Psoas muscle (tissue), 8 donors: ENCODE data around the gene PREP. TPM values are rescaled to one million over a fixed set of nuclear protein-coding genes. Genes with fewer than 3 reads are reported as not detected.

Experiments used
- ATAC-seq, 4 donors: fragments of 200-7000 bp; cut with Tn5 transposase; one replicate each; pipeline ENCODE4 v1.9.1; 2020; ENCODE audit warnings: moderate library complexity in 3 of 4, mild to moderate bottlenecking in 2 of 4
- DNase-seq, 2 donors: peaks; one replicate each; pipeline ENCODE4 v3.0.0-alpha.2; 2020
- H3K27ac ChIP-seq: fragments of 200-600 bp; one replicate; pipeline ENCODE4 v1.8.0; 2022
- H3K27me3 ChIP-seq, 3 donors: fragments of 200-600 bp in 1 of 3; one replicate each; pipeline versions ENCODE4 v1.6.1 to v1.8.0; 2013 to 2022; ENCODE audit warnings: low read length in 2 of 3, mild to moderate bottlenecking in 2 of 3, moderate library complexity in 1 of 3; ENCODE audit not compliant: insufficient read depth in 3 of 3
- H3K36me3 ChIP-seq, 2 donors: fragments of 200-600 bp in 1 of 2; one replicate each; pipeline versions ENCODE4 v1.6.1 to v1.8.0; 2013 to 2022; ENCODE audit warnings: low read depth in 1 of 2, mild to moderate bottlenecking in 1 of 2, moderate library complexity in 1 of 2; ENCODE audit not compliant: insufficient read depth in 1 of 2
- H3K4me1 ChIP-seq: fragments of 200-600 bp; one replicate; pipeline ENCODE4 v1.8.0; 2022
- H3K4me3 ChIP-seq: fragments of 200-600 bp; one replicate; pipeline ENCODE4 v1.8.0; 2022; ENCODE audit warnings: mild to moderate bottlenecking
- H3K9me3 ChIP-seq: fragments of 200-600 bp; one replicate; pipeline ENCODE4 v1.8.0; 2022
- CTCF ChIP-seq: fragments of 200-600 bp; IDR thresholded peaks from one replicate; pipeline ENCODE4 v1.8.0; 2022; ENCODE audit warnings: antibody characterized with exemption
- WGBS, 3 donors: extraction: QIAGEN DNeasy Blood & Tissue Kit; methylation state at CpG; one replicate each; pipeline versions ENCODE4 v1.1.6 to v1.1.7; 2013; 5-methylcytosine and 5-hydroxymethylcytosine counted together
- intact Hi-C, 2 donors: fragments of 100-400 bp; cut with DNase I; formaldehyde crosslinking; loops; one replicate each; pipeline versions ENCODE4 v1.11.0 to v1.14.2; 2022
- polyA plus RNA-seq, 3 donors: library from polyadenylated mRNA; stranded (reverse); fragments of 200-250 nt; gene quantifications; one replicate each; pipeline ENCODE4 v1.2.3, GENCODE V29; 2013
- total RNA-seq, 4 donors: library from RNA; stranded (reverse); fragmentation: NEBNext Ultra II Directional in 2 of 4; extraction: Animal tissue kit (Norgen Biotek cat#: 25700) in 2 of 4; gene quantifications; one replicate each; pipeline versions ENCODE4 v1.2.1 to v1.2.4, GENCODE V29; 2021 to 2023
- donor health status: healthy with polysubstance abuse.
- donor health status: DM: no; HTN: no; CAD: no; lungs with moderate emphysema.
- donor health status: Bipolar disorder and iron deficiency.
- donor health status: healthy.
- donor health status: DM: yes; HTN: yes; CAD: no.
- donor health status: DM: no; HTN: no; CAD: no.
- donor health status: DM: no; HTN: no; CAD: no.
- donor health status: DM: yes; HTN: yes; CAD: no.

Gene PREP
- total and polyA plus RNA-seq, 7 donors: 31.4 to 67.0 (median 50.1) TPM

- DNase-seq (no peak), ATAC-seq (no peak)
- Histone ChIP-seq H3K4me3 (no peak overlapping the region), H3K4me1 (no peaks in the 10 kb centered on the region), H3K36me3 (no peaks in the 10 kb centered on the region), H3K9me3 (no peaks in the 10 kb centered on the region), H3K27me3 (no peaks in the 10 kb centered on the region), H3K27ac (no peak overlapping the region)
- intact Hi-C loops: no loop called here
- TF ChIP-seq CTCF: no peak
- 75 to 82% (median 76%) methylated on average over 6 of the region's 6 CpGs for WGBS, 3 donors
Measured at GRCh38 chr6:105443941-105444340, 41.1 kb upstream of the PREP start.

DNA sequence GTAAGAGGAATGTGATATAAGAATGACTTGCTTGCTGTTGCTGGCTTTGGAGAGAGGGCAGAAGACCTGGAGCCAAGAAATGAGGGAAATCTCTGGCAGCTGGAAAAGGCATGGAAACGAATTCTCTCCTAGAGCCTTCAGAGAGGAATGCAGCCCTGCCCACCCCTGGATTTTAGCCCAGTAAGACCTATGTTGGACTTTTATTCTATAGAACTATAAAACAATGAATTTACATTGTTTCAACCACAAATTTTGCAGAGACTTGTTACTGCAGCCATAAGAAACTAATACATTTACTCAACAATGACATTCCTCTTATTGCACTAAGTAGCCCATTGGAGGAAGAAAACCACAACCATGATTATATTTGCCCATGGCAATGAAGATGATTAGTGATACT is 39.5 kb upstream of the PREP start:
- H3K27me3 ChIP-seq: no peaks in the 10 kb centered on the region
- DNase-seq: no peak
- no peaks in the 10 kb centered on the region for H3K36me3 ChIP-seq
- no peak for ATAC-seq
- no peaks in the 10 kb centered on the region for H3K4me1 ChIP-seq
- no peak overlapping the region for H3K4me3 ChIP-seq
- 38 to 50% (median 44%) methylated on average over 1 of the region's 1 CpG for WGBS, 3 donors
- no peaks in the 10 kb centered on the region for H3K9me3 ChIP-seq
- H3K27ac ChIP-seq: no peak overlapping the region
- no peak for TF ChIP-seq CTCF
- intact Hi-C loops: no loop called here

DNA sequence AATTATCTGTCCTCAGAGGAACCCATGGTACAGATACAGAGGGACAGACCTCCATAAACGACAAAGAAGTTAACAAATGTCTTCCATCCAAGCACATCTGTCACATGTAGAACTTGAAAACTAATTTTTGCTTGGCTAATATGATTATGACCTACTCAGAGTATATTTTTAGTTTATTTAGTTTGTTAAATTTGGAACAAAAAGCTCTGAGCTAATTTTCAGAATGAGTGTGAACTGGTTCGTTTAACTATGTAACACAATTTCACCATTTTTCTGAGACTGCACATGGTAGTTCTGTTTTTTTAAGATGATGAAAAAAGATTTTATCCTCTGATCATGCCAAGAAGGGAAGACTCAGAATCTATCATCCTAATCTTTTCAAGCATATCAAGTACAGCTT is 34.4 kb upstream of the PREP start:
- H3K27ac ChIP-seq: no peak overlapping the region
- H3K4me3 ChIP-seq: no peak overlapping the region
- intact Hi-C loops: loop anchor here in 1 of 2 donors (5.0 kb wide), 2 partner anchors 785 to 1125 kb away; no protein-coding TSS in a partner anchor
- no peaks in the 10 kb centered on the region for H3K36me3 ChIP-seq
- no peak for ATAC-seq
- no peaks in the 10 kb centered on the region for H3K9me3 ChIP-seq
- H3K4me1 ChIP-seq: no peaks in the 10 kb centered on the region
- WGBS, 3 donors: 53 to 66% (median 54%) methylated on average over 2 of the region's 2 CpGs
- no peak for DNase-seq
- H3K27me3 ChIP-seq: no peaks in the 10 kb centered on the region
- no peak for TF ChIP-seq CTCF

- no peaks in the 10 kb centered on the region for H3K36me3 ChIP-seq
- no peak overlapping the region for H3K4me3 ChIP-seq
- ATAC-seq: no peak
- no peaks in the 10 kb centered on the region for H3K4me1 ChIP-seq
- intact Hi-C loops: loop anchor here (5.0 kb wide), 2 partner anchors 864 to 869 kb away; no protein-coding TSS in a partner anchor
- DNase-seq: no peak
- 70 to 73% (median 71%) methylated on average over 3 of the region's 3 CpGs for WGBS, 3 donors
- TF ChIP-seq CTCF: no peak
- no peaks in the 10 kb centered on the region for H3K27me3 ChIP-seq
- no peaks in the 10 kb centered on the region for H3K9me3 ChIP-seq
- no peak overlapping the region for H3K27ac ChIP-seq
Measured at GRCh38 chr6:105433723-105434122, 30.8 kb upstream of the PREP start.

- H3K27ac ChIP-seq: no peak overlapping the region
- no peaks in the 10 kb centered on the region for H3K4me1 ChIP-seq
- no peaks in the 10 kb centered on the region for H3K27me3 ChIP-seq
- no peak overlapping the region for H3K4me3 ChIP-seq
- no peaks in the 10 kb centered on the region for H3K9me3 ChIP-seq
- DNase-seq (no peak), ATAC-seq (no peak)
- intact Hi-C loops: loop anchor here (5.0 kb wide), 2 partner anchors 865 to 870 kb away; no protein-coding TSS in a partner anchor
- H3K36me3 ChIP-seq: no peaks in the 10 kb centered on the region
- WGBS, 3 donors: 40 to 51% (median 40%) methylated on average over 3 of the region's 3 CpGs
- no peak for TF ChIP-seq CTCF
Measured at GRCh38 chr6:105432797-105433196, 29.9 kb upstream of the PREP start.
